IPS DF 6.9 (cell line): ENCODE data around the gene ZAP70.

Source experiments
- DNase-seq: peaks from one replicate; pipeline ENCODE4 v3.0.0-alpha.2; 2013; ENCODE audit warnings: low read depth, low spot score
- H3K27ac ChIP-seq: one replicate; pipeline ENCODE4 v1.5.1; 2013; ENCODE audit warnings: low read length, control low read depth
- H3K27me3 ChIP-seq: 2 replicates; pipeline ENCODE4 v1.6.1; 2013; ENCODE audit warnings: mild to moderate bottlenecking, low read length; ENCODE audit not compliant: control insufficient read depth, insufficient read depth
- H3K36me3 ChIP-seq: 2 replicates; pipeline ENCODE4 v1.6.1; 2013; ENCODE audit warnings: low read length; ENCODE audit not compliant: control insufficient read depth, insufficient read depth
- H3K4me1 ChIP-seq: 2 replicates; pipeline ENCODE4 v1.6.1; 2013; ENCODE audit warnings: low read length; ENCODE audit not compliant: control insufficient read depth, insufficient read depth
- H3K4me3 ChIP-seq: 2 replicates; pipeline ENCODE4 v1.5.1; 2013; ENCODE audit warnings: mild to moderate bottlenecking, low read length
- H3K9me3 ChIP-seq: 2 replicates; pipeline ENCODE4 v1.6.1; 2013; ENCODE audit warnings: low read length, inconsistent platforms; ENCODE audit not compliant: control insufficient read depth, insufficient read depth
- WGBS: extraction: QIAGEN DNeasy Blood & Tissue Kit; methylation state at CpG from one replicate; pipeline ENCODE4 v1.1.7; 2013; ENCODE audit warnings: mixed read lengths, missing lambda C conversion rate; ENCODE audit not compliant: insufficient read length, insufficient coverage; 5-methylcytosine and 5-hydroxymethylcytosine counted together

Gene ZAP70

GRCh38 chr2:97785818-97786217 is 72.4 kb downstream of the ZAP70 start:
- H3K4me3 ChIP-seq, result no peak overlapping the region
- no peak overlapping the region for H3K27ac ChIP-seq
- H3K36me3 ChIP-seq, result no peaks in the 10 kb centered on the region
- no peaks in the 10 kb centered on the region for H3K27me3 ChIP-seq
- no peaks in the 10 kb centered on the region for H3K4me1 ChIP-seq
- H3K9me3 ChIP-seq, result no peaks in the 10 kb centered on the region
- no peak for DNase-seq
- WGBS, result no CpG with 5 or more reads among the region's 2 CpGs

GRCh38 chr2:97788986-97789644 is 75.7 kb downstream of the ZAP70 start:
- no peaks in the 10 kb centered on the region for H3K27me3 ChIP-seq
- H3K36me3 ChIP-seq, result 0 out of 2 replicates have a peak, but pooled peaks cover 3% of the 10 kb centered on the region
- no CpG with 5 or more reads among the region's 7 CpGs for WGBS
- H3K4me3 ChIP-seq, result no peak overlapping the region
- no peak overlapping the region for H3K27ac ChIP-seq
- no peak for DNase-seq
- no peaks in the 10 kb centered on the region for H3K4me1 ChIP-seq
- H3K9me3 ChIP-seq, result no peaks in the 10 kb centered on the region
